ENCODE data around the gene DNASE1L1.

The DNASE1L1 gene

DNA sequence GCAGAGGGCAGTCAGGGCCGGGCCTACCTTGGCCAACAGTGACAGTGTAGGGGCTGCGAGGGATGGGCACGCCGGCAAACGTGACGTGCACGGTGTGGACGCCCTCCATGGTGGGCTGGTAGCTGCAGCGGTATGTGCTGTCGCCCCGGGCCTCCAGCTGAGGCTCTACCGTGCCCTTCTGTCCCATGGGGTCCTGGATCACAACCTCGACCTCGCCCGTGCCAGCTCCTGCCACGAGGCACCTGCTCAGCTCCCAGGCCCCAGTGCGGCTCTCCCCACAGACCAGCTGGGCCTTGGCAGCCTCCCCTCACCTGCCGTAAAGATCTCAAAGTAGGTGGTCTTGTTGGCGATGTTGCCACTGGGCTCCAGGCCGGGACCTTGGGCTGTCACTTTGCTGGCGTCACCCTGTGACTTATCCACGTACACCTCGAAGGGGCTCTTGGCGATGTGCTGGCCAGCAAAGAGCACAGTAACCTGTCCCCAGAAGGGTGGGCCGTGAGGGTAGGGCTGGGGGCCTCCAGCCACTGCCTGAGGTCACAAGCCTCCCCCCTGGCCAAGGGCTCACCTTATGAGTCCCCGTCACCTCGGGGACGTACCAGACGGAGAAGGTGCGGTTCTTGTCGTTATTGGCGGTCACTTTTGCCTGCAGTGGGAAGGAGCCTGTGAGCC lies 42.9 kb downstream of the DNASE1L1 start:
- no peaks in the 10 kb centered on the region for H3K9me3 ChIP-seq (ENCODE audit: control insufficient read depth, insufficient read depth, low read depth, low read length)
- peaks cover 15 to 84% of the 10 kb centered on the region in 2 experiments; a peak in 2 of 3 replicates for H3K36me3 ChIP-seq (ENCODE audit: control insufficient read depth in 2 of 2, insufficient read depth in 1 of 2, low read length in 2 of 2)
- no peak overlapping the region for H3K4me3 ChIP-seq (ENCODE audit: low read depth, low read length)
- CTCF ChIA-PET: interaction anchor here (0.6 kb wide), 1 partner anchor 44 kb away, joined by 3 read pairs; no protein-coding TSS in a partner anchor
- POLR2A ChIA-PET: interaction anchor here (1.1 to 1.9 kb wide), 5 partner anchors 7 to 18 kb away, joined by 3 to 7 read pairs (median 4); partner anchors contain the start of genes EMD and FLNA
- H3K27ac ChIP-seq (ENCODE audit: extremely low read depth, low read depth, low read length): no peak overlapping the region
- TF ChIP-seq SP3 (tag by site-specific recombination; IDR thresholded peaks at IDR 0.05): no peak
- peak; percentile 10 for TF ChIP-seq ZIC2 (tag by site-specific recombination; IDR thresholded peaks at IDR 0.05)
- no peak for TF ChIP-seq SALL2 (tag by site-specific recombination; IDR thresholded peaks at IDR 0.05; ENCODE audit: borderline replicate concordance)
- no peak for TF ChIP-seq ZNF623 (tag by site-specific recombination; IDR thresholded peaks at IDR 0.05)
- TF ChIP-seq IKZF3 (tag by site-specific recombination; IDR thresholded peaks at IDR 0.05): no peak
- H3K4me1 ChIP-seq (ENCODE audit: control insufficient read depth, insufficient read depth, low read length): 0 out of 2 replicates have a peak, but pooled peaks cover 4% of the 10 kb centered on the region

DNA sequence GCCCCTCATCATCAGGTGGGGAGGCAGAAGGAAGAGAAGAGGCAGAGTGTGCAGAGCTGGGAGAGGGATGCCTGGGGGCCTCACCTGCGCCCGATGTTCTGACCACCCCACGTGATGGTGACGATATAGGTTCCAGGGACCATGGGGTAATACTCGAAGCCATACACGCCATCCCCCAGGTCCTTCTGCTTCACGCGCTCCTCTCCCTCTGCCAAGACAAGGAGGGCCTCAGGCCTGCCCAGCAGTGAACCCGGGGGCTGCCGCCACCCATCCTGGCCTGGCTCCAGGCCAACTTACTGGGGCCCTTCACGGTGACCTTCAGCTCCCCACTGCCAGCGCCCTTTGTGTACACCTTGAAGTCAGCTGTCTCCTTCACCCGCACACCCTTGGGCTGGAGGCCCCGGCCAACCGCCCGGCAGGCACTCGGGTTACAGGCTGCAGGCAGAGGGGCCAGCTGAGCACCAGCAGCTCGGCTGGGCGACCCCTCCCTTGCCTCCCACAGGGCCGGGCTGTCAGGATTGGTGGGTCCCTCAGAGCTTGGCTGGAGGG lies 43.9 kb downstream of the DNASE1L1 start:
- Histone ChIP-seq H3K36me3 (ENCODE audit: control insufficient read depth in 2 of 2, insufficient read depth in 1 of 2, low read length in 2 of 2) (peaks cover 15 to 91% of the 10 kb centered on the region in 2 experiments; a peak in 2 of 3 replicates), H3K27ac (ENCODE audit: extremely low read depth, low read depth, low read length) (no peak overlapping the region), H3K4me1 (ENCODE audit: control insufficient read depth, insufficient read depth, low read length) (0 out of 2 replicates have a peak, but pooled peaks cover 4% of the 10 kb centered on the region), H3K9me3 (ENCODE audit: control insufficient read depth, insufficient read depth, low read depth, low read length) (no peaks in the 10 kb centered on the region), H3K4me3 (ENCODE audit: low read depth, low read length) (no peak overlapping the region)
- ChIA-PET POLR2A (interaction anchor here (1.1 to 1.9 kb wide), 5 partner anchors 8 to 17 kb away, joined by 3 to 7 read pairs (median 4); partner anchors contain the start of genes EMD and FLNA), CTCF (interaction anchor here (0.6 kb wide), 3 partner anchors 17 to 431 kb away, joined by 3 read pairs; partner anchors contain the start of gene RPL10)
- TF ChIP-seq ZNF664 (tag by site-specific recombination; IDR thresholded peaks at IDR 0.05) (no peak), BCL11A (tag by site-specific recombination; IDR thresholded peaks at IDR 0.05; ENCODE audit: low read depth) (no peak), SCRT1 (tag by site-specific recombination; IDR thresholded peaks at IDR 0.05; ENCODE audit: borderline replicate concordance) (no peak), KLF7 (tag by site-specific recombination; IDR thresholded peaks at IDR 0.05; ENCODE audit: borderline replicate concordance) (no peak), ZNF660 (tag by site-specific recombination; IDR thresholded peaks at IDR 0.05) (no peak), ZNF785 (tag by site-specific recombination; IDR thresholded peaks at IDR 0.05) (no peak), MEIS1 (CRISPR knock-in tag; IDR thresholded peaks at IDR 0.05; ENCODE audit: borderline replicate concordance) (no peak), ZNF610 (tag by site-specific recombination; IDR thresholded peaks at IDR 0.05; ENCODE audit: borderline replicate concordance) (no peak), ZNF157 (tag by site-specific recombination; IDR thresholded peaks at IDR 0.05) (no peak), ZNF341 (tag by site-specific recombination; IDR thresholded peaks at IDR 0.05; ENCODE audit: low read depth) (no peak)
- TF ChIP-seq, protein P1, sequence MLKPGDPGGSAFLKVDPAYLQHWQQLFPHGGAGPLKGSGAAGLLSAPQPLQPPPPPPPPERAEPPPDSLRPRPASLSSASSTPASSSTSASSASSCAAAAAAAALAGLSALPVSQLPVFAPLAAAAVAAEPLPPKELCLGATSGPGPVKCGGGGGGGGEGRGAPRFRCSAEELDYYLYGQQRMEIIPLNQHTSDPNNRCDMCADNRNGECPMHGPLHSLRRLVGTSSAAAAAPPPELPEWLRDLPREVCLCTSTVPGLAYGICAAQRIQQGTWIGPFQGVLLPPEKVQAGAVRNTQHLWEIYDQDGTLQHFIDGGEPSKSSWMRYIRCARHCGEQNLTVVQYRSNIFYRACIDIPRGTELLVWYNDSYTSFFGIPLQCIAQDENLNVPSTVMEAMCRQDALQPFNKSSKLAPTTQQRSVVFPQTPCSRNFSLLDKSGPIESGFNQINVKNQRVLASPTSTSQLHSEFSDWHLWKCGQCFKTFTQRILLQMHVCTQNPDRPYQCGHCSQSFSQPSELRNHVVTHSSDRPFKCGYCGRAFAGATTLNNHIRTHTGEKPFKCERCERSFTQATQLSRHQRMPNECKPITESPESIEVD (tag by site-specific recombination; IDR thresholded peaks at IDR 0.05): no peak
- TF ChIP-seq, protein P2, sequence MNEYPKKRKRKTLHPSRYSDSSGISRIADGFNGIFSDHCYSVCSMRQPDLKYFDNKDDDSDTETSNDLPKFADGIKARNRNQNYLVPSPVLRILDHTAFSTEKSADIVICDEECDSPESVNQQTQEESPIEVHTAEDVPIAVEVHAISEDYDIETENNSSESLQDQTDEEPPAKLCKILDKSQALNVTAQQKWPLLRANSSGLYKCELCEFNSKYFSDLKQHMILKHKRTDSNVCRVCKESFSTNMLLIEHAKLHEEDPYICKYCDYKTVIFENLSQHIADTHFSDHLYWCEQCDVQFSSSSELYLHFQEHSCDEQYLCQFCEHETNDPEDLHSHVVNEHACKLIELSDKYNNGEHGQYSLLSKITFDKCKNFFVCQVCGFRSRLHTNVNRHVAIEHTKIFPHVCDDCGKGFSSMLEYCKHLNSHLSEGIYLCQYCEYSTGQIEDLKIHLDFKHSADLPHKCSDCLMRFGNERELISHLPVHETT (tag by site-specific recombination; IDR thresholded peaks at IDR 0.05): no peak
- TF ChIP-seq, protein P3, sequence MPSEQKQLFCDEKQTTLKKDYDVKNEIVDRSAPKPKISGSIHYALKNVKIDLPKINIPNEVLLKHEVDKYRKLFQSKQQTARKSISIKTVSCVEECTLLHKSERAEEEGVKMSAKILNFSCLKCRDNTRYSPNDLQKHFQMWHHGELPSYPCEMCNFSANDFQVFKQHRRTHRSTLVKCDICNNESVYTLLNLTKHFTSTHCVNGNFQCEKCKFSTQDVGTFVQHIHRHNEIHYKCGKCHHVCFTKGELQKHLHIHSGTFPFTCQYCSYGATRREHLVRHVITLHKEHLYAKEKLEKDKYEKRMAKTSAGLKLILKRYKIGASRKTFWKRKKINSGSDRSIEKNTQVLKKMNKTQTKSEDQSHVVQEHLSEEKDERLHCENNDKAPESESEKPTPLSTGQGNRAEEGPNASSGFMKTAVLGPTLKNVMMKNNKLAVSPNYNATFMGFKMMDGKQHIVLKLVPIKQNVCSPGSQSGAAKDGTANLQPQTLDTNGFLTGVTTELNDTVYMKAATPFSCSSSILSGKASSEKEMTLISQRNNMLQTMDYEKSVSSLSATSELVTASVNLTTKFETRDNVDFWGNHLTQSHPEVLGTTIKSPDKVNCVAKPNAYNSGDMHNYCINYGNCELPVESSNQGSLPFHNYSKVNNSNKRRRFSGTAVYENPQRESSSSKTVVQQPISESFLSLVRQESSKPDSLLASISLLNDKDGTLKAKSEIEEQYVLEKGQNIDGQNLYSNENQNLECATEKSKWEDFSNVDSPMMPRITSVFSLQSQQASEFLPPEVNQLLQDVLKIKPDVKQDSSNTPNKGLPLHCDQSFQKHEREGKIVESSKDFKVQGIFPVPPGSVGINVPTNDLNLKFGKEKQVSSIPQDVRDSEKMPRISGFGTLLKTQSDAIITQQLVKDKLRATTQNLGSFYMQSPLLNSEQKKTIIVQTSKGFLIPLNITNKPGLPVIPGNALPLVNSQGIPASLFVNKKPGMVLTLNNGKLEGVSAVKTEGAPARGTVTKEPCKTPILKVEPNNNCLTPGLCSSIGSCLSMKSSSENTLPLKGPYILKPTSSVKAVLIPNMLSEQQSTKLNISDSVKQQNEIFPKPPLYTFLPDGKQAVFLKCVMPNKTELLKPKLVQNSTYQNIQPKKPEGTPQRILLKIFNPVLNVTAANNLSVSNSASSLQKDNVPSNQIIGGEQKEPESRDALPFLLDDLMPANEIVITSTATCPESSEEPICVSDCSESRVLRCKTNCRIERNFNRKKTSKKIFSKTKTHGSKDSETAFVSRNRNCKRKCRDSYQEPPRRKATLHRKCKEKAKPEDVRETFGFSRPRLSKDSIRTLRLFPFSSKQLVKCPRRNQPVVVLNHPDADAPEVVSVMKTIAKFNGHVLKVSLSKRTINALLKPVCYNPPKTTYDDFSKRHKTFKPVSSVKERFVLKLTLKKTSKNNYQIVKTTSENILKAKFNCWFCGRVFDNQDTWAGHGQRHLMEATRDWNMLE (tag by site-specific recombination; conservative IDR thresholded peaks at IDR 0.05; ENCODE audit: low read depth): no peak

Measured in HEK293 (cell line).